Body of pancreas (tissue), 4 donors: Measurements from ENCODE around the gene ALDH1L2. TPM values are rescaled to one million over a fixed set of nuclear protein-coding genes. Genes with fewer than 3 reads are reported as not detected.

Experiments used
- ATAC-seq: fragments of 150-250 bp; one replicate; pipeline ENCODE4 v1.9.1; 2016
- DNase-seq, 4 donors: peaks; one replicate each; pipeline ENCODE4 v3.0.0-alpha.2; 2019
- H3K27ac ChIP-seq, 4 donors: fragments of 200-600 bp; sonication (generic); 1 replicate in 3 of 4; 2 replicates in 1 of 4; pipeline versions ENCODE4 v1.5.1 to v1.6.1; 2016 to 2019; ENCODE audit warnings: mild to moderate bottlenecking in 1 of 4, mixed read lengths in 1 of 4, moderate library complexity in 1 of 4
- H3K27me3 ChIP-seq, 2 donors: fragments of 200-600 bp; sonication (generic); one replicate each; pipeline ENCODE4 v1.6.0; 2016; ENCODE audit warnings: mild to moderate bottlenecking in 1 of 2
- H3K36me3 ChIP-seq, 2 donors: fragments of 200-600 bp; sonication (generic); replicated peaks in 1 of 2; 2 replicates each; pipeline ENCODE4 v1.5.1; 2016; ENCODE audit warnings: low read depth in 2 of 2; ENCODE audit not compliant: insufficient read depth in 1 of 2
- H3K4me1 ChIP-seq: fragments of 200-600 bp; sonication (generic); one replicate; pipeline ENCODE4 v1.6.0; 2016
- H3K4me3 ChIP-seq, 2 donors: fragments of 200-600 bp; sonication (generic); 1 replicate in 1 of 2; 2 replicates in 1 of 2; pipeline ENCODE4 v1.5.1; 2016 to 2019
- H3K9me3 ChIP-seq, 3 donors: fragments of 200-600 bp; sonication (generic); 1 replicate in 2 of 3; 2 replicates in 1 of 3; pipeline ENCODE4 v1.5.1; 2016
- POLR2A ChIP-seq, 3 donors: fragments of 450-650 bp; IDR thresholded peaks; one replicate each; pipeline ENCODE4 v1.6.1; 2016; ENCODE audit warnings: antibody characterized with exemption in 3 of 3, mild to moderate bottlenecking in 2 of 3
- WGBS, 2 donors: methylation state at CpG; one replicate each; pipeline ENCODE4 v1.1.5; 2017; 5-methylcytosine and 5-hydroxymethylcytosine counted together
- intact Hi-C: fragments of 100-400 bp; cut with DNase I; formaldehyde crosslinking; loops from one replicate; pipeline ENCODE4 v1.15.1; 2023
- total RNA-seq, 2 donors: library from RNA; depleted of rRNA; stranded (reverse); fragments of >200 nt; gene quantifications; one replicate each; pipeline ENCODE4 v1.1.0, GENCODE V29; 2016
- TF ChIP-seq, protein P1 (sequence below), 7 experiments: fragments of 450-650 bp in 4 of 7; fragments of 200-600 bp in 3 of 7; sonication (generic) in 3 of 7; IDR thresholded peaks; one replicate each; pipeline ENCODE4 v1.5.1; 2016 to 2019; ENCODE audit warnings: antibody characterized with exemption in 7 of 7

Gene ALDH1L2
- total RNA-seq, 2 donors from 2014 or later, result 31.1 to 71.2 TPM

DNA sequence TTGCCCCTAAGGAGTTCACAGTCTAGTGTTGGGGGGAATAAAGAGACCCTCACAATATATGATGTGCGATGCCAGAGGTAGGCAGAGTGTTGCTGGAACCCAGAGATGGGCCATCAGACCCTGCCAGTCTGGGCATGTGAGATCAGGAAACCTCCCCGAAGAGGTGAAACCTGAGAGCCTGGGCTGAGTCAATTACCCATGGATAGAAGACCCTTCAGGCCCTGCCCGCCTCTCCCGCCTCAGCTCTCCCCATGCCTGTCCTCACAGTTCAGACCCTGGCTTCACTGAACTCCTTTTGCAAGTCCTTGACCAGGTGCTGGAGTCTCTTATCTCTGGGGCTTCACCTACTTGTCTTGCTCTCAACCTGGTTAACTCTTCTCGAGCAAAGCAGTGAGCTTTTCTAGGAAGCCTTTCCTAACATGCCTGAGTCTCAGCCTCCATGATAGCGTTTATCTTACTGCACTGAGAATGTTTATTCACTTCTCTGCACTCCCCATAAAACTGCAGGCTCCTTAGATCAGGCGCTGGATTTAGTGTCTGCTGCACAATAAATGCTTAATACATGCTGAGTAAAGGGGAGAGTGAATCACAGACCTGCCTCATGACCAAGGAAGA, 19.6 kb downstream of the ALDH1L2 start:
- H3K36me3 ChIP-seq, result peaks cover 0 to 17% of the 10 kb centered on the region in 2 donors
- no peaks in the 10 kb centered on the region for H3K9me3 ChIP-seq
- ATAC-seq (no peak), DNase-seq (no peak)
- intact Hi-C loops, result no loop called here
- H3K4me3 ChIP-seq, result no peak overlapping the region
- H3K4me1 ChIP-seq, result no peaks in the 10 kb centered on the region
- WGBS, 2 donors, result 82 to 90% methylated on average over 7 of the region's 7 CpGs
- no peaks in the 10 kb centered on the region for H3K27me3 ChIP-seq
- H3K27ac ChIP-seq, result no peak overlapping the region
- TF ChIP-seq POLR2A (IDR thresholded peaks at IDR 0.05), result no peak
- TF ChIP-seq, protein P1, sequence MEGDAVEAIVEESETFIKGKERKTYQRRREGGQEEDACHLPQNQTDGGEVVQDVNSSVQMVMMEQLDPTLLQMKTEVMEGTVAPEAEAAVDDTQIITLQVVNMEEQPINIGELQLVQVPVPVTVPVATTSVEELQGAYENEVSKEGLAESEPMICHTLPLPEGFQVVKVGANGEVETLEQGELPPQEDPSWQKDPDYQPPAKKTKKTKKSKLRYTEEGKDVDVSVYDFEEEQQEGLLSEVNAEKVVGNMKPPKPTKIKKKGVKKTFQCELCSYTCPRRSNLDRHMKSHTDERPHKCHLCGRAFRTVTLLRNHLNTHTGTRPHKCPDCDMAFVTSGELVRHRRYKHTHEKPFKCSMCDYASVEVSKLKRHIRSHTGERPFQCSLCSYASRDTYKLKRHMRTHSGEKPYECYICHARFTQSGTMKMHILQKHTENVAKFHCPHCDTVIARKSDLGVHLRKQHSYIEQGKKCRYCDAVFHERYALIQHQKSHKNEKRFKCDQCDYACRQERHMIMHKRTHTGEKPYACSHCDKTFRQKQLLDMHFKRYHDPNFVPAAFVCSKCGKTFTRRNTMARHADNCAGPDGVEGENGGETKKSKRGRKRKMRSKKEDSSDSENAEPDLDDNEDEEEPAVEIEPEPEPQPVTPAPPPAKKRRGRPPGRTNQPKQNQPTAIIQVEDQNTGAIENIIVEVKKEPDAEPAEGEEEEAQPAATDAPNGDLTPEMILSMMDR (IDR thresholded peaks at IDR 0.05), result no peak

DNA sequence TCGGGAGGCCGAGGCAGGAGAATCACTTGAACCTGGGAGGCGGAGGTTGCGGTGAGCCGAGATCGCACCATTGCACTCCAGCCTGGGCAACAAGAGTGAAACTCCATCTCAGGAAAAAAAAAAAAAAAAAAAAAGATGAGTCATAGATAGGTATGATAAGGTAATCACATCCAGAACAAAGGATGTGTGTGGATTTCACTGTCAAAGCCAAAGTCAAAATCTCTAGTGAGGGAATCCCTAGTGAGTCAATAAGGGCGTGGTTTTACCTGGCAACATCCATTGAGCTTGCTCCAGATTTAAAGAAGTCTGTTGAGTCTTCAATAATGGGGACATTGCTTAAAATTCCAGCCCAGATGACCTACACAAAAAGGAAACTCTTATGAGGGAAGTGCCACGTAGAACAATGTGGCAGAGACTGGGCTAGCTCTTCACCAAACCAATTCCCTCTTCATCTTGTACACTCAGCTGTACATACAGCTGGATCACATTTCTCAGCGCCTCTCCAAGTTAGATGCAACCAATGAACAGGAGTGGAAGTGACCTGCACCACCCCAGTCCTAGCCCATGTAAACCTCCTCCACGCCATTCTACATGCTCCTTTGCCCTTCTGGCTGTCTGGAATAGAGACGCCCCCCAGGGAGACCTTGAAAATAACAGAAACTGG, 23.4 kb downstream of the ALDH1L2 start:
- no peak for DNase-seq
- no peak overlapping the region for H3K27ac ChIP-seq
- ATAC-seq, result no peak
- no peaks in the 10 kb centered on the region for H3K4me1 ChIP-seq
- H3K9me3 ChIP-seq, result no peaks in the 10 kb centered on the region
- no peaks in the 10 kb centered on the region for H3K27me3 ChIP-seq
- no peak overlapping the region for H3K4me3 ChIP-seq
- H3K36me3 ChIP-seq, result peaks cover 0 to 12% of the 10 kb centered on the region in 2 donors
- 89 to 93% methylated on average over 7 to 9 of the region's 11 CpGs for WGBS, 2 donors
- intact Hi-C loops, result no loop called here
- TF ChIP-seq POLR2A (IDR thresholded peaks at IDR 0.05), result no peak
- TF ChIP-seq, protein P1 (IDR thresholded peaks at IDR 0.05), result no peak

DNA sequence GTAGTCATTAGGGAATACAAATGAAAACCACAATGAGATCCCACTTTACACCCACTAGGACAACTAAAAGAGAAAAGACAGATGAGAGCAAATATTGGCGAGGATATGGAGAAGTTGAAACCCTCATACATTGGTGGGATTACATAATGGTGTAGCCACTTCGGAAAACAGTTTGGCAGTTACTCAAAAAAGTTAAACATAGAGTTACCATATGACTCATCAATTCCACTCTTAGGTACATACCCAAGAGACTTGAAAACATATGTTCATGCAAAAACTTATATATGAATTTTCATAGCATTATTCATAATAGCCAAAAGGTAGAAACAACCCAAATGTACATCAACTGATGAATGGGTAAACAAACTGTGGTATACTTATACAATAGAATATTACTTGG, 27.1 kb downstream of the ALDH1L2 start:
- DNase-seq (no peak), ATAC-seq (no peak)
- H3K4me3 ChIP-seq, result no peak overlapping the region
- peaks cover 0 to 5% of the 10 kb centered on the region in 2 donors for H3K36me3 ChIP-seq
- no peaks in the 10 kb centered on the region for H3K9me3 ChIP-seq
- 67 to 80% methylated on average over 2 of the region's 2 CpGs for WGBS, 2 donors
- TF ChIP-seq POLR2A (IDR thresholded peaks at IDR 0.05), result no peak
- TF ChIP-seq, protein P1 (IDR thresholded peaks at IDR 0.05), result no peak
- no peaks in the 10 kb centered on the region for H3K27me3 ChIP-seq
- no peaks in the 10 kb centered on the region for H3K4me1 ChIP-seq
- intact Hi-C loops, result no loop called here
- H3K27ac ChIP-seq, result no peak overlapping the region

DNA sequence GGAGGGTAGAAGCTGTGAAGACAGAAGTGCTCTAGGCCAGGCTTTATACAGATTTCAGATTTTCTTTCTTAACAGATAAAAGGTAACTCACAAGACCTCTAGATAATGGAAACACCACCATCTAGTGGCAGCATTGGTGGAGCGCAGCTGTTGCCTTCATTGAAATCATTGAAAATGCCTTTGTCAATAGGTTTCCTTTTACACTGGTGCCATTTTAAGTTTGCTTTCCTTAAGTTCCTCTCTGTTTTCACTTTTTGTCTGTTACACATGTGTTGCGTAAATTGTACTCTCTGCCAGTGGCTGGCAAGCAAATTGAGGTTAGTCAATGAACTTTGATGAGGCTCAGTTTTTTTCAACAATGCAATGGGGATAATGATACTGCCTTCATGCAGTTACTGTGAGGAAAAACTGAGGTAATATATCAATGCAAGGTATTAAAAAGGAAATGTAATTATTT, 31.1 kb downstream of the ALDH1L2 start:
- peak; percentile 85 for ATAC-seq
- no peaks in the 10 kb centered on the region for H3K4me1 ChIP-seq
- intact Hi-C loops, result loop anchor here (5.0 kb wide), 1 partner anchor 671 kb away; no protein-coding TSS in a partner anchor
- TF ChIP-seq, protein P1 (IDR thresholded peaks at IDR 0.05), result peak; percentile 76 to 95 (median 84)
- TF ChIP-seq POLR2A (IDR thresholded peaks at IDR 0.05), result no peak
- DNase-seq, result peak; percentile 73 to 85 (median 81)
- WGBS, 2 donors, result 15 to 19% methylated on average over 2 of the region's 2 CpGs
- H3K27ac ChIP-seq, result no peak overlapping the region
- no peaks in the 10 kb centered on the region for H3K27me3 ChIP-seq
- no peak overlapping the region for H3K4me3 ChIP-seq
- H3K9me3 ChIP-seq, result no peaks in the 10 kb centered on the region
- peaks cover 0 to 14% of the 10 kb centered on the region in 2 donors for H3K36me3 ChIP-seq
